GM06990 (cell line): ENCODE measurements around the gene QSER1.

Experiments
- DNase-seq: peaks from one replicate; pipeline ENCODE4 v3.0.0-alpha.2; 2011; ENCODE audit not compliant: insufficient read length; ENCODE audit errors: extremely low read depth
- H3K27me3 ChIP-seq: replicated peaks from 2 replicates; pipeline ENCODE4 v1.6.0; 2011; ENCODE audit warnings: low read length; ENCODE audit not compliant: control insufficient read depth, insufficient read depth
- H3K36me3 ChIP-seq: 2 replicates; pipeline ENCODE4 v1.5.1; 2011; ENCODE audit warnings: low read length; ENCODE audit not compliant: control insufficient read depth, insufficient read depth
- H3K4me3 ChIP-seq: replicated peaks from 2 replicates; pipeline ENCODE4 v1.5.1; 2011; ENCODE audit warnings: low read depth, mild to moderate bottlenecking, control low read depth, low read length
- CTCF ChIP-seq: IDR thresholded peaks from 2 replicates; pipeline ENCODE4 v1.5.1; 2011; ENCODE audit warnings: low read length, control low read depth, mild to moderate bottlenecking, inconsistent platforms; ENCODE audit not compliant: insufficient read depth, poor library complexity, severe bottlenecking

QSER1 gene

GRCh38 chr11:32892355-32893092 is at the start of gene QSER1:
QSER1 (plus strand) TSS chr11:32892811; CDS start chr11:32893126, 315 bp downstream.
- H3K36me3 ChIP-seq: no peaks in the 10 kb centered on the region
- DNase-seq: peak; percentile 87
- no peaks in the 10 kb centered on the region for H3K27me3 ChIP-seq
- peak within 1 kb of the TSS; percentile 90 for H3K4me3 ChIP-seq
- TF ChIP-seq CTCF: no peak

GRCh38 chr11:32843544-32843943 is 49.1 kb upstream of the QSER1 start:
- TF ChIP-seq CTCF: no peak
- Histone ChIP-seq H3K27me3 (no peaks in the 10 kb centered on the region), H3K36me3 (no peaks in the 10 kb centered on the region), H3K4me3 (no peak overlapping the region)
- DNase-seq: no peak

- H3K4me3 ChIP-seq: no peak overlapping the region
- H3K36me3 ChIP-seq: no peaks in the 10 kb centered on the region
- TF ChIP-seq CTCF: no peak
- no peaks in the 10 kb centered on the region for H3K27me3 ChIP-seq
- DNase-seq: no peak
Observed at GRCh38 chr11:32847511-32847910, 45.1 kb upstream of the QSER1 start.

GRCh38 chr11:32849761-32850160 is 42.9 kb upstream of the QSER1 start:
- TF ChIP-seq CTCF: no peak
- no peak overlapping the region for H3K4me3 ChIP-seq
- H3K27me3 ChIP-seq: no peaks in the 10 kb centered on the region
- DNase-seq: no peak
- H3K36me3 ChIP-seq: no peaks in the 10 kb centered on the region

- TF ChIP-seq CTCF: no peak
- no peak for DNase-seq
- Histone ChIP-seq H3K36me3 (no peaks in the 10 kb centered on the region), H3K4me3 (no peak overlapping the region), H3K27me3 (no peaks in the 10 kb centered on the region)
Observed at GRCh38 chr11:32851251-32851650, 41.4 kb upstream of the QSER1 start.

- no peak for DNase-seq
- no peak for TF ChIP-seq CTCF
- Histone ChIP-seq H3K27me3 (no peaks in the 10 kb centered on the region), H3K36me3 (no peaks in the 10 kb centered on the region), H3K4me3 (no peak overlapping the region)
Observed at GRCh38 chr11:32852207-32852606, 40.4 kb upstream of the QSER1 start.
